ENCODE data around the gene SLC22A9.

Gene SLC22A9

GRCh38 chr11:63445118-63445517, 75.5 kb downstream of the SLC22A9 start:
- DNase-seq (ENCODE audit: low read depth) = no peak

GRCh38 chr11:63445720-63446119, 76.1 kb downstream of the SLC22A9 start:
- DNase-seq (ENCODE audit: low read depth) = no peak

DNA sequence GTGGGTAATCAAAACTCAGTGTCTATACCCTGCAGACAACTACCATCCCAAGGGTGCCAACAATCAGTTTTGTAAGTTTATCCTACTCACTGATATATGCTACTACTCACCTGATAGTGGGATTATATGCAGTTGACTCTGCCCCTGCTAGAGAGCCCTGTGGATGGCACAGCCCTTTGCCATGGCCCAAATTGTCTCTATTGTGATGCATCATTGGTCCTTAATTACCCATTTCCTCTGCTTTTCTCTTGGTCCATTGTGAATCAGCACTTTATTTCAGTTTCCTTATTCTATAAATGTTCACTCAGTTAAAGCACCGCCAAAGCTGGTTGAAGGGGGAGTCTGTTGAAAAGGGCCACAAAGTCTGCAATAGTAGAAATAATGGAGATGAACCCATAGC, 79.1 kb downstream of the SLC22A9 start:
- no peak for DNase-seq (ENCODE audit: low read depth)

DNA sequence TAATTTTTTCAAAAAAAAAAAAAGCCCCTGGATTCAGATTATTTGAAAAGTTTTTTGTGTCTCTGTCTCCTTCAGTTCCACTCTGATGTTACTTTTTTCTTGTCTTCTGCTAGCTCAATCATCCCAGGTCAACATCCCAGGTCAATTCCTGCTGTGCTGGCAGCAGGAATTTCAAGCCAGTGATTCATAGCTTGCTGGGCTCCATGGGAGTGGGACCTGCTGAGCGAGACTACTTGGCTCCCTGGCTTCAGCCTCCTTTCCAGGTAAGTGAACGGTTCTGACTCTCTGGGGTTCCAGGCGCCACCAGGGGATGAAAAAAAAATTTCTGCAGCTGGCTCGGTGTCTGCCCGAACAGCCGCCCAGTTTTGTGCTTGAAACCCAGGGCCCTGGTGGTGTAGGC, 90.0 kb downstream of the SLC22A9 start:
- no peak for DNase-seq (ENCODE audit: low read depth)
